Gastrocnemius medialis (tissue), 4 donors: ENCODE measurements around the gene LRRC75B. TPM values are rescaled to one million over a fixed set of nuclear protein-coding genes. Genes with fewer than 3 reads are reported as not detected.

ENCODE experiments used
- ATAC-seq, 2 donors: fragments of 150-250 bp; one replicate each; pipeline ENCODE4 v1.9.1; 2016
- DNase-seq, 2 donors: peaks; one replicate each; pipeline ENCODE4 v3.0.0-alpha.2; 2019
- H3K27ac ChIP-seq, 4 donors: fragments of 200-600 bp; sonication (generic); 1 replicate in 1 of 4; 2 replicates in 3 of 4; pipeline ENCODE4 v1.5.1; 2016 to 2018; ENCODE audit warnings: mild to moderate bottlenecking in 2 of 4, moderate library complexity in 1 of 4
- H3K27me3 ChIP-seq, 3 donors: fragments of 200-600 bp; sonication (generic) in 2 of 3; 1 replicate in 1 of 3; 2 replicates in 2 of 3; pipeline versions ENCODE4 v1.5.1 to v1.6.0; 2016 to 2019; ENCODE audit warnings: mild to moderate bottlenecking in 1 of 3, moderate library complexity in 1 of 3
- H3K36me3 ChIP-seq, 2 donors: fragments of 200-600 bp; sonication (generic) in 1 of 2; one replicate each; pipeline ENCODE4 v1.5.1; 2017 to 2018
- H3K4me1 ChIP-seq, 2 donors: fragments of 200-600 bp; sonication (generic) in 1 of 2; one replicate each; pipeline ENCODE4 v1.5.1; 2016 to 2017; ENCODE audit warnings: mild to moderate bottlenecking in 2 of 2
- H3K4me3 ChIP-seq, 4 donors: fragments of 200-600 bp; sonication (generic) in 3 of 4; 1 replicate in 1 of 4; 2 replicates in 3 of 4; pipeline ENCODE4 v1.5.1; 2016 to 2019; ENCODE audit warnings: mild to moderate bottlenecking in 2 of 4
- H3K9me3 ChIP-seq, 3 donors: fragments of 200-600 bp; sonication (generic) in 2 of 3; 1 replicate in 1 of 3; 2 replicates in 2 of 3; pipeline ENCODE4 v1.5.1; 2016 to 2019
- POLR2A ChIP-seq, 2 donors: fragments of 450-650 bp; IDR thresholded peaks; one replicate each; pipeline ENCODE4 v1.6.1; 2017; ENCODE audit warnings: antibody characterized with exemption in 2 of 2, mild to moderate bottlenecking in 2 of 2, moderate library complexity in 2 of 2
- in situ Hi-C, 4 donors: fragments of 200-750 bp; cut with MboI; loops; one replicate each; pipeline versions ENCODE4 v1.15.0 to v1.8.0; 2017; ENCODE audit warnings: low sequenced_read_pairs in 4 of 4
- intact Hi-C: fragments of 100-400 bp; cut with DNase I; formaldehyde crosslinking; loops from one replicate; pipeline ENCODE4 v1.15.1; 2023; ENCODE audit warnings: low total_unique reads
- total RNA-seq, 4 donors: library from RNA; depleted of rRNA; stranded (reverse); fragments of >200 nt; gene quantifications; one replicate each; pipeline versions ENCODE4 v1.1.0 to v1.2.3, GENCODE V29; 2016
- TF ChIP-seq, protein P1 (sequence below), 5 experiments: fragments of 450-650 bp in 3 of 5; fragments of 200-600 bp in 2 of 5; sonication (generic) in 2 of 5; IDR thresholded peaks in 4 of 5; conservative IDR thresholded peaks in 1 of 5; 1 replicate in 4 of 5; 2 replicates in 1 of 5; pipeline ENCODE4 v1.5.1; 2016 to 2019; ENCODE audit warnings: antibody characterized with exemption in 5 of 5, mild to moderate bottlenecking in 3 of 5, moderate library complexity in 3 of 5

The LRRC75B gene
- total RNA-seq, 4 donors from 2014 or later, result 1.9 to 3.4 (median 2.8) TPM

DNA sequence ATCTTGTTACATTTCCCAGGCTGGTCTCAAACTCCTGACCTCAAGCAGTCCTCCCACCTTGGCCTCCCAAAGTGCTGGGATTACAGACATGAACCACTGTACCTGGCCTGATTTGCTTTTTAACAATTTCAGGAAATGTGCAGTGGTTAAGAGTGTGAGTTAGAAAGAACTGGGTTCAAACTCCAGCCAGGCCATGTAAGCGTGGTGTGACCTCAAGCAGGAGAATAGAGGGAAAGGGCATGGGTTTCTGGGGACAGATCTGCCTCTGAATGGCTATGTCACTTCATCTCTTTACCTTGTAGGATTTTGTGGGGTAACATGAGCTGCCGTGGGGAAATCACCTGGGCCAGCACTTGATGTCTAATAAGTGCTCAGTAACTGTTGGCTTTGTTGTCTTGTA, 27.8 kb downstream of the LRRC75B start:
- no peaks in the 10 kb centered on the region for H3K9me3 ChIP-seq
- H3K27ac ChIP-seq, result peak overlapping the region; percentile 77 to 91 (median 88)
- peaks cover 56 to 71% of the 10 kb centered on the region in 2 donors for H3K4me1 ChIP-seq
- DNase-seq, result peak in 1 of 2 donors; percentile 43
- H3K27me3 ChIP-seq, result no peaks in the 10 kb centered on the region
- TF ChIP-seq, protein P1, sequence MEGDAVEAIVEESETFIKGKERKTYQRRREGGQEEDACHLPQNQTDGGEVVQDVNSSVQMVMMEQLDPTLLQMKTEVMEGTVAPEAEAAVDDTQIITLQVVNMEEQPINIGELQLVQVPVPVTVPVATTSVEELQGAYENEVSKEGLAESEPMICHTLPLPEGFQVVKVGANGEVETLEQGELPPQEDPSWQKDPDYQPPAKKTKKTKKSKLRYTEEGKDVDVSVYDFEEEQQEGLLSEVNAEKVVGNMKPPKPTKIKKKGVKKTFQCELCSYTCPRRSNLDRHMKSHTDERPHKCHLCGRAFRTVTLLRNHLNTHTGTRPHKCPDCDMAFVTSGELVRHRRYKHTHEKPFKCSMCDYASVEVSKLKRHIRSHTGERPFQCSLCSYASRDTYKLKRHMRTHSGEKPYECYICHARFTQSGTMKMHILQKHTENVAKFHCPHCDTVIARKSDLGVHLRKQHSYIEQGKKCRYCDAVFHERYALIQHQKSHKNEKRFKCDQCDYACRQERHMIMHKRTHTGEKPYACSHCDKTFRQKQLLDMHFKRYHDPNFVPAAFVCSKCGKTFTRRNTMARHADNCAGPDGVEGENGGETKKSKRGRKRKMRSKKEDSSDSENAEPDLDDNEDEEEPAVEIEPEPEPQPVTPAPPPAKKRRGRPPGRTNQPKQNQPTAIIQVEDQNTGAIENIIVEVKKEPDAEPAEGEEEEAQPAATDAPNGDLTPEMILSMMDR (IDR thresholded peaks at IDR 0.05 in 4 of 5, conservative IDR thresholded peaks at IDR 0.05 in 1 of 5), result no peak
- TF ChIP-seq POLR2A (IDR thresholded peaks at IDR 0.05), result no peak
- ATAC-seq, result peak; percentile 18 to 45
- peaks cover 0 to 19% of the 10 kb centered on the region in 2 donors for H3K36me3 ChIP-seq
- intact Hi-C loops (loop anchor here (2.0 kb wide), 1 partner anchor 24 kb away; no protein-coding TSS in a partner anchor), in situ Hi-C loops (no loop called here)
- no peak overlapping the region for H3K4me3 ChIP-seq

GRCh38 chr22:24564376-24565058, 28.4 kb downstream of the LRRC75B start:
- Histone ChIP-seq H3K4me3 (no peak overlapping the region), H3K9me3 (no peaks in the 10 kb centered on the region), H3K4me1 (peaks cover 60 to 76% of the 10 kb centered on the region in 2 donors), H3K27me3 (no peaks in the 10 kb centered on the region), H3K36me3 (peaks cover 0 to 17% of the 10 kb centered on the region in 2 donors), H3K27ac (peak overlapping the region; percentile 77 to 91 (median 88))
- ATAC-seq (peak; percentile 97 to 99), DNase-seq (peak; percentile 72 to 88)
- in situ Hi-C loops, result no loop called here
- no peak for TF ChIP-seq POLR2A (IDR thresholded peaks at IDR 0.05)
- TF ChIP-seq, protein P1 (IDR thresholded peaks at IDR 0.05 in 4 of 5, conservative IDR thresholded peaks at IDR 0.05 in 1 of 5), result no peak
- intact Hi-C loops, result loop anchor here (2.0 kb wide), 1 partner anchor 24 kb away; no protein-coding TSS in a partner anchor

DNA sequence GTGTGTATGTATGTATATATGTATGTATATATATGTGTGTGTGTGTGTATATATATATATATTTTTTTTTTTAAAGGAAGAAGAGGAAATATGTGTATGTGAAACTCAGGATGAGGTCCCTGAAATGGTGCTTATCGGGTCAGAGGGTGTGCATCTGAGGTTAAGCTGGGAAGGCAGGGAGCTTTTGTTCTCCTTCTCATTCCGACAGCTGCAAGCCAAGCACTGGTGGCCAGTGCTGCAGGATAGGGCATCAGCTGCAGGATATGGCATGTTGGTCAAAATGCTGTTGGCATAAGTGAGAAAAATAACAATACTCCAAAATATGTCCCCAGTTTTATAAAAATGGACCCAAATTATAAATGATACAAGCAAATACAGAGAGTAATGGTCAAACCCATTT, 29.6 kb downstream of the LRRC75B start:
- in situ Hi-C loops, result no loop called here

DNA sequence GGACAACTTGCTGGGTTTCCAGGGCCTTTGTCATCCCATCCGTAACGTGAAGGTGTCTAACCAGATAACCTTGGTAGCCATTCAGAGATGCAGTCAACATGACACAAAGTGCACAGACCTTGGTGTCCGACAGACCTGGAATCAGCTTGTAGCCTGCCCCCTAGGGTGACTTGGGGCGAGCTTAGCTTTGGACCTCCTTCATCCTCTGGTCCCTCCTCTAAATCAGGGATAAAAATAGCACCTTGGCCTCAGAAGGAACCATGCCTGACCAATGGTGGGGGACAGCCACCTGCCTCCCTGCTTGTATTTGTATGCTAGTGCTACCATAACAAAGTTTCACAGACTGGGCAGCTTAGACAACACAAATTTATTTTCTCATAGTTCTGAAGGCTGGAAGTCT, 33.4 kb downstream of the LRRC75B start:
- no peak for TF ChIP-seq POLR2A (IDR thresholded peaks at IDR 0.05)
- TF ChIP-seq, protein P1 (IDR thresholded peaks at IDR 0.05 in 4 of 5, conservative IDR thresholded peaks at IDR 0.05 in 1 of 5), result no peak
- peaks cover 0 to 16% of the 10 kb centered on the region in 2 donors for H3K36me3 ChIP-seq
- H3K9me3 ChIP-seq, result no peaks in the 10 kb centered on the region
- intact Hi-C loops, result no loop called here
- DNase-seq (no peak), ATAC-seq (no peak)
- no peak overlapping the region for H3K4me3 ChIP-seq
- no peaks in the 10 kb centered on the region for H3K27me3 ChIP-seq
- peak overlapping the region; percentile 49 to 87 (median 69) for H3K27ac ChIP-seq
- peaks cover 60 to 76% of the 10 kb centered on the region in 2 donors for H3K4me1 ChIP-seq
- in situ Hi-C loops, result no loop called here

More for the DNA sequence above, 29.6 kb downstream of the LRRC75B start:
- Histone ChIP-seq H3K27me3 (no peaks in the 10 kb centered on the region), H3K36me3 (peaks cover 0 to 12% of the 10 kb centered on the region in 2 donors), H3K9me3 (no peaks in the 10 kb centered on the region), H3K4me1 (peaks cover 66 to 88% of the 10 kb centered on the region in 2 donors), H3K4me3 (no peak overlapping the region), H3K27ac (peak overlapping the region; percentile 77 to 91 (median 88))
- intact Hi-C loops, result no loop called here
- ATAC-seq, result no peak
- no peak for DNase-seq
- TF ChIP-seq, protein P1 (IDR thresholded peaks at IDR 0.05 in 4 of 5, conservative IDR thresholded peaks at IDR 0.05 in 1 of 5), result no peak
- no peak for TF ChIP-seq POLR2A (IDR thresholded peaks at IDR 0.05)
